ENCODE measurements around the gene PLEKHH2.
"Not testable (repeated sequence)": the region's sequence is repeated elsewhere in the genome, so short reads cannot be mapped to it uniquely, and the experiment has no call there.

PLEKHH2 gene

GRCh38 chr2:43616967-43617680 is 19.9 kb upstream of the PLEKHH2 start:
- FAIRE-seq (no peak), DNase-seq (ENCODE audit: insufficient read length, low spot score) (no peak)
- TF ChIP-seq CTCF (IDR thresholded peaks at IDR 0.05; ENCODE audit: insufficient read depth, missing control alignments), result no peak

GRCh38 chr2:43619511-43619910 is 17.5 kb upstream of the PLEKHH2 start:
- TF ChIP-seq CTCF (IDR thresholded peaks at IDR 0.05; ENCODE audit: insufficient read depth, missing control alignments), result no peak
- DNase-seq (ENCODE audit: insufficient read length, low spot score) (no peak), FAIRE-seq (no peak)

- no peak for FAIRE-seq
- no peak for TF ChIP-seq CTCF (IDR thresholded peaks at IDR 0.05; ENCODE audit: insufficient read depth, missing control alignments)
- DNase-seq (ENCODE audit: insufficient read length, low spot score), result no peak
Measured at GRCh38 chr2:43622931-43623451, 14.1 kb upstream of the PLEKHH2 start.

GRCh38 chr2:43631618-43632317 is 5.3 kb upstream of the PLEKHH2 start:
- DNase-seq (ENCODE audit: insufficient read length, low spot score), result no peak
- TF ChIP-seq CTCF (IDR thresholded peaks at IDR 0.05; ENCODE audit: insufficient read depth, missing control alignments), result no peak
- FAIRE-seq, result no peak

- FAIRE-seq, result no peak
- DNase-seq (ENCODE audit: insufficient read length, low spot score), result no peak
- TF ChIP-seq CTCF (IDR thresholded peaks at IDR 0.05; ENCODE audit: insufficient read depth, missing control alignments), result no peak
Measured at GRCh38 chr2:43634604-43635306, 2.3 kb upstream of the PLEKHH2 start.

GRCh38 chr2:43636153-43636552 is 907 bp upstream of the PLEKHH2 start:
- not testable (repeated sequence) for FAIRE-seq; DNase-seq (ENCODE audit: insufficient read length, low spot score)

- no peak for FAIRE-seq
Measured at GRCh38 chr2:43636621-43637020, 439 bp upstream of the PLEKHH2 start.

More at GRCh38 chr2:43636621-43637020, 439 bp upstream of the PLEKHH2 start:
- DNase-seq (ENCODE audit: insufficient read length, low spot score), result no peak
- TF ChIP-seq CTCF (IDR thresholded peaks at IDR 0.05; ENCODE audit: insufficient read depth, missing control alignments), result no peak
